HCT116 (cell line): ENCODE results near the gene HECW1. TPM values are rescaled to one million over a fixed set of nuclear protein-coding genes. Genes with fewer than 3 reads are reported as not detected.

ENCODE experiments used
- ATAC-seq: fragments of 200-7000 bp; cut with Tn5 transposase; 2 replicates; pipeline ENCODE4 v1.9.1; 2020; ENCODE audit warnings: mild to moderate bottlenecking, moderate library complexity
- BruUV-seq: library from RNA; stranded (reverse); fragments of 400-500 nt; replicated peaks from 2 replicates; lab custom pipeline; 2021; lab: Mats Ljungman, UMichigan
- CTCF ChIA-PET: fragments of 300-600 bp; sonication (Branson Sonifier 250); formaldehyde crosslinking; loops from one replicate; lab custom pipeline; 2021; ENCODE audit warnings: antibody characterized with exemption; lab: Charles Lee
- POLR2A ChIA-PET: fragments of 300-600, 350-600 bp; sonication (Branson Sonifier 250); formaldehyde crosslinking; loops from one replicate; lab custom pipeline; 2021; ENCODE audit warnings: antibody characterized with exemption; lab: Charles Lee
- RAD21 ChIA-PET, 2 experiments: fragments of 300-600 bp; sonication (Branson Sonifier 250); formaldehyde crosslinking; loops; one replicate each; lab custom pipeline; 2023; ENCODE audit warnings: low total read pairs in 2 of 2; ENCODE audit not compliant: uncharacterized antibody in 2 of 2, unreplicated experiment in 2 of 2, low non-redundant PET in 1 of 2; lab: Charles Lee
- DNase-seq: peaks from one replicate; pipeline ENCODE4 v3.0.0-alpha.2; 2010; ENCODE audit warnings: low read depth, low spot score
- H2AFZ ChIP-seq: fragments of 200-600 bp; shearing (Covaris generic), sonication (generic); 2 replicates; pipeline ENCODE4 v1.6.1; 2017; ENCODE audit warnings: low read depth, mixed run types, mixed read lengths, antibody characterized with exemption, low read length; ENCODE audit not compliant: poor library complexity, severe bottlenecking
- H3K27ac ChIP-seq: 2 replicates; pipeline ENCODE4 v1.5.1; 2012; ENCODE audit warnings: low read depth, low read length
- H3K27me3 ChIP-seq: fragments of 200-600 bp; sonication (generic); 2 replicates; pipeline ENCODE4 v1.6.1; 2016; ENCODE audit warnings: mixed run types, low read length, mixed read lengths; ENCODE audit not compliant: insufficient read depth
- H3K36me3 ChIP-seq, 2 experiments: fragments of 200-500 bp in 1 of 2; fragments of 200-600 bp in 1 of 2; sonication (Bioruptor generic) in 1 of 2; sonication (generic) in 1 of 2; 2 replicates each; pipeline versions ENCODE4 v1.5.1 to v1.6.1; 2014 to 2016; ENCODE audit warnings: low read length in 2 of 2, inconsistent platforms in 1 of 2, mixed read lengths in 1 of 2, mixed run types in 1 of 2; ENCODE audit not compliant: insufficient read depth in 2 of 2, control insufficient read depth in 1 of 2
- H3K4me1 ChIP-seq, 2 experiments: fragments of 200-600 bp in 1 of 2; sonication (generic) in 1 of 2; 2 replicates each; pipeline versions ENCODE4 v1.5.1 to v1.6.1; 2012 to 2017; ENCODE audit warnings: low read length in 2 of 2, inconsistent platforms in 1 of 2, mild to moderate bottlenecking in 1 of 2, mixed read lengths in 1 of 2, mixed run types in 1 of 2, moderate library complexity in 1 of 2; ENCODE audit not compliant: insufficient read depth in 2 of 2, control insufficient read depth in 1 of 2
- H3K4me2 ChIP-seq: fragments of 200-600 bp; sonication (generic); 2 replicates; pipeline ENCODE4 v1.6.1; 2017; ENCODE audit warnings: mixed run types, low read length, mixed read lengths
- H3K4me3 ChIP-seq, 2 experiments: fragments of 200-600 bp in 1 of 2; sonication (generic) in 1 of 2; replicated peaks in 1 of 2; 2 replicates each; pipeline ENCODE4 v1.5.1; 2011 to 2016; ENCODE audit warnings: low read length in 2 of 2, control low read depth in 1 of 2, low read depth in 1 of 2, mild to moderate bottlenecking in 1 of 2, mixed read lengths in 1 of 2, mixed run types in 1 of 2
- H3K79me2 ChIP-seq: fragments of 200-600 bp; sonication (generic); 2 replicates; pipeline ENCODE4 v1.6.1; 2017; ENCODE audit warnings: mild to moderate bottlenecking, mixed run types, low read length, moderate library complexity, mixed read lengths; ENCODE audit not compliant: insufficient read depth
- H3K9ac ChIP-seq: fragments of 200-600 bp; sonication (generic); 2 replicates; pipeline ENCODE4 v1.6.1; 2016; ENCODE audit warnings: low read length, mixed read lengths
- H3K9me2 ChIP-seq: fragments of 200-600 bp; sonication (generic), shearing (Covaris generic); 2 replicates; pipeline ENCODE4 v1.6.1; 2017; ENCODE audit warnings: mixed run types, mild to moderate bottlenecking, moderate library complexity; ENCODE audit not compliant: insufficient read depth
- H3K9me3 ChIP-seq, 2 experiments: fragments of 200-500 bp in 1 of 2; fragments of 200-600 bp in 1 of 2; sonication (Bioruptor generic) in 1 of 2; sonication (generic) in 1 of 2; 2 replicates each; pipeline ENCODE4 v1.6.1; 2014 to 2017; ENCODE audit warnings: low read length in 2 of 2, mixed read lengths in 2 of 2, inconsistent platforms in 1 of 2, low read depth in 1 of 2, mild to moderate bottlenecking in 1 of 2, mixed run types in 1 of 2, moderate library complexity in 1 of 2; ENCODE audit not compliant: control insufficient read depth in 1 of 2, insufficient read depth in 1 of 2
- H4K20me1 ChIP-seq: fragments of 200-600 bp; sonication (generic), shearing (Covaris generic); 2 replicates; pipeline ENCODE4 v1.6.1; 2017; ENCODE audit warnings: mixed run types, mild to moderate bottlenecking, moderate library complexity; ENCODE audit not compliant: insufficient read depth
- EGR1 ChIP-seq: IDR thresholded peaks from 2 replicates; pipeline ENCODE4 v1.6.1; 2012; ENCODE audit warnings: low read depth
- EZH2phosphoT487 ChIP-seq: fragments of 200-600 bp; IDR thresholded peaks from 2 replicates; pipeline ENCODE4 v1.6.1; 2018; ENCODE audit warnings: antibody characterized with exemption, borderline replicate concordance
- FOSL1 ChIP-seq: IDR thresholded peaks from 2 replicates; pipeline ENCODE4 v1.6.1; 2012; ENCODE audit warnings: low read depth
- POLR2A ChIP-seq: IDR thresholded peaks from 2 replicates; pipeline ENCODE4 v1.7.0; 2011; ENCODE audit warnings: borderline replicate concordance; ENCODE audit not compliant: insufficient read depth, insufficient read length; ENCODE audit errors: extremely low read depth
- SRF ChIP-seq: IDR thresholded peaks from 2 replicates; pipeline ENCODE4 v1.6.1; 2012; ENCODE audit warnings: low read depth
- intact Hi-C: fragments of 100-400 bp; cut with micrococcal nuclease; formaldehyde crosslinking; loops from 2 replicates; pipeline ENCODE4 v1.10.0; 2022
- total RNA-seq: library from RNA; stranded (reverse); gene quantifications from one replicate; pipeline ENCODE4 v1.2.1, GENCODE V29; 2021; ENCODE audit not compliant: unreplicated experiment
- TF ChIP-seq, protein P1 (sequence below): IDR thresholded peaks from 2 replicates; pipeline ENCODE4 v1.6.1; 2012; ENCODE audit warnings: low read depth

The HECW1 gene
- total RNA-seq, 1 experiment from 2014 or later = 5.6 TPM

DNA sequence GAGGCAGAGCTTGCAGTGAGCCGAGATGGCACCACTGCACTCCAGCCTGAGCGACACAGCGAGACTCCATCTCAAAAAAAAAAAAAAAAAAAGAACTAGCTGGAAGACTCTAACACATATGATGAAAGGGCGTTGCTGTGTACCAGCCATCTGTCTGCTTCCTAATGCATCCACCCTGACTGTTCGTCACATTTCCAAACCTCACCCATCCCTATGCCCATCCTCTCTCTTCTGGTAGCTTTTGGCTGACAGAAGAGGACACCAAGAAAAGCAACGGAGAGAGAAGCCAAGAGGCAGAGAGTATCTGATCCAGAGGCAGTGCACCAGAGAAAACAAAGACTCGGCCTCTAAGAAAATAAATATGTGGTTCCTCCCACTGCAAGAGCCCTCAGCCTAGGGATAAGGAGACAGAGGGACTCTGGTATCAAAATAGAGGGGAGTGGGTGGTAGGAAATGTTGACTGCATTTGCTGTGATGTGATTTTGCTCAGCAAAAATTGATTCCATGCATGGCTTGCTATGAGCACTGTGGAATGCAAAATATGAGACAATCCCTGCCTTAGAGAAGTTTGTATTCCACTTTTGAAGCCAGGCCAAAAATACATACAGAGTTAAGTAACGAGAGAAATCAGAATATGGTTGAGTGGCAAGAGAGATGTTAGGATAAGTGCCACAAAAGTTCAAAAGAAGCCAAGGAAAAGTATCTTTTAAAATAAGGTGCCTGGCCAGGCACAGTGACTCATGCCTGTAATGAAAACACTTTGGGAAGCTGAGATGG, 369.6 kb downstream of the HECW1 start:
- intact Hi-C loops = no loop called here
- H3K36me3 ChIP-seq = no peaks in the 10 kb centered on the region
- no TSS peak for BruUV-seq
- DNase-seq (no peak), ATAC-seq (no peak)
- H3K9me3 ChIP-seq = no peaks in the 10 kb centered on the region
- no peaks in the 10 kb centered on the region for H3K9me2 ChIP-seq
- H3K27ac ChIP-seq = no peak overlapping the region
- H3K4me2 ChIP-seq = no peak overlapping the region
- H4K20me1 ChIP-seq = no peaks in the 10 kb centered on the region
- CTCF ChIA-PET = no interaction called here
- no peak overlapping the region for H3K9ac ChIP-seq
- no peak overlapping the region for H3K4me3 ChIP-seq
- H3K4me1 ChIP-seq = no peaks in the 10 kb centered on the region
- POLR2A ChIA-PET = no interaction called here
- TF ChIP-seq POLR2A (no peak), EZH2phosphoT487 (no peak), FOSL1 (no peak), SRF (no peak), EGR1 (no peak)
- TF ChIP-seq, protein P1, sequence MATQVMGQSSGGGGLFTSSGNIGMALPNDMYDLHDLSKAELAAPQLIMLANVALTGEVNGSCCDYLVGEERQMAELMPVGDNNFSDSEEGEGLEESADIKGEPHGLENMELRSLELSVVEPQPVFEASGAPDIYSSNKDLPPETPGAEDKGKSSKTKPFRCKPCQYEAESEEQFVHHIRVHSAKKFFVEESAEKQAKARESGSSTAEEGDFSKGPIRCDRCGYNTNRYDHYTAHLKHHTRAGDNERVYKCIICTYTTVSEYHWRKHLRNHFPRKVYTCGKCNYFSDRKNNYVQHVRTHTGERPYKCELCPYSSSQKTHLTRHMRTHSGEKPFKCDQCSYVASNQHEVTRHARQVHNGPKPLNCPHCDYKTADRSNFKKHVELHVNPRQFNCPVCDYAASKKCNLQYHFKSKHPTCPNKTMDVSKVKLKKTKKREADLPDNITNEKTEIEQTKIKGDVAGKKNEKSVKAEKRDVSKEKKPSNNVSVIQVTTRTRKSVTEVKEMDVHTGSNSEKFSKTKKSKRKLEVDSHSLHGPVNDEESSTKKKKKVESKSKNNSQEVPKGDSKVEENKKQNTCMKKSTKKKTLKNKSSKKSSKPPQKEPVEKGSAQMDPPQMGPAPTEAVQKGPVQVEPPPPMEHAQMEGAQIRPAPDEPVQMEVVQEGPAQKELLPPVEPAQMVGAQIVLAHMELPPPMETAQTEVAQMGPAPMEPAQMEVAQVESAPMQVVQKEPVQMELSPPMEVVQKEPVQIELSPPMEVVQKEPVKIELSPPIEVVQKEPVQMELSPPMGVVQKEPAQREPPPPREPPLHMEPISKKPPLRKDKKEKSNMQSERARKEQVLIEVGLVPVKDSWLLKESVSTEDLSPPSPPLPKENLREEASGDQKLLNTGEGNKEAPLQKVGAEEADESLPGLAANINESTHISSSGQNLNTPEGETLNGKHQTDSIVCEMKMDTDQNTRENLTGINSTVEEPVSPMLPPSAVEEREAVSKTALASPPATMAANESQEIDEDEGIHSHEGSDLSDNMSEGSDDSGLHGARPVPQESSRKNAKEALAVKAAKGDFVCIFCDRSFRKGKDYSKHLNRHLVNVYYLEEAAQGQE = no peak
- no peaks in the 10 kb centered on the region for H3K79me2 ChIP-seq
- no peak overlapping the region for H2AFZ ChIP-seq
- RAD21 ChIA-PET = no interaction called here
- no peaks in the 10 kb centered on the region for H3K27me3 ChIP-seq
